Esophagus squamous epithelium (tissue), 4 donors: ENCODE results near the gene CCDC50.

Experiments
- CTCF ChIP-seq, 6 experiments: fragments of 450-650 bp in 4 of 6; fragments of 200-600 bp in 2 of 6; sonication (generic) in 2 of 6; IDR thresholded peaks; one replicate each; pipeline ENCODE4 v1.5.1; 2016 to 2019; ENCODE audit warnings: antibody characterized with exemption in 6 of 6, mild to moderate bottlenecking in 4 of 6, moderate library complexity in 4 of 6
- POLR2A ChIP-seq, 4 donors: fragments of 450-650 bp; IDR thresholded peaks; one replicate each; pipeline ENCODE4 v1.6.1; 2017; ENCODE audit warnings: antibody characterized with exemption in 4 of 4, mild to moderate bottlenecking in 4 of 4, moderate library complexity in 3 of 4

DNA sequence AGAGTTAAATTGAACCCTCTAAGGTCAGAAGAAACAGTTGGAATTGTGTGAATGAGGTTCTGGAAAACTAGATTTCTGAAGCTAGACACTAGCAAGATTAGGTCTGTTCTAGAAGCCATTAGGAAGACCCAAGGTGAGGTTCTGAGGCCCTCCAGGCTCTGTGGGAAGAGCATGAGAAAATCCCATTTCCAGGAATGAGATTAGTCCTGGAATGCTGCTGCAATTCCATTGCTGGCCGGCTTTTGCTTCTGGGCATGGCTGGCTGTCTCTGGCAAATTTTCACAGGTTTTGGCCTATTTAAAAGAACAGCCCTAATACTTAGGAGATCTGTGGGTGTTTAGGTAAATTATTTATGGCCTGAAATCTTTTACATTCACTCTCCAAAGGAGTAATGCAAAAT is 104.8 kb downstream of the CCDC50 start:
- TF ChIP-seq CTCF (IDR thresholded peaks at IDR 0.05): no peak
- TF ChIP-seq POLR2A (IDR thresholded peaks at IDR 0.05): no peak
